Endometrial microvascular endothelial cells (primary cell): ENCODE results near the gene SLC16A11. TPM values are rescaled to one million over a fixed set of nuclear protein-coding genes. Genes with fewer than 3 reads are reported as not detected.
"Not testable (repeated sequence)": the region's sequence is repeated elsewhere in the genome, so short reads cannot be mapped to it uniquely, and the experiment has no call there.

Experiments used
- in situ Hi-C: cut with HindIII; loops from 2 replicates; pipeline ENCODE4 v1.10.0; 2017; ENCODE audit warnings: low sequenced_read_pairs, low pct_unique_long_range_greater_than_20kb; ENCODE audit errors: inconsistent ontology term
- total RNA-seq: library from RNA; depleted of rRNA; stranded (reverse); fragments of >200 nt; gene quantifications from one replicate; pipeline ENCODE4 v1.2.3, GENCODE V29; 2015; ENCODE audit errors: inconsistent ontology term

SLC16A11 gene
- total RNA-seq, 1 donor from 2014 or later: not detected

GRCh38 chr17:6996256-6997011, 47.5 kb downstream of the SLC16A11 start:
- in situ Hi-C loops: no loop called here

DNA sequence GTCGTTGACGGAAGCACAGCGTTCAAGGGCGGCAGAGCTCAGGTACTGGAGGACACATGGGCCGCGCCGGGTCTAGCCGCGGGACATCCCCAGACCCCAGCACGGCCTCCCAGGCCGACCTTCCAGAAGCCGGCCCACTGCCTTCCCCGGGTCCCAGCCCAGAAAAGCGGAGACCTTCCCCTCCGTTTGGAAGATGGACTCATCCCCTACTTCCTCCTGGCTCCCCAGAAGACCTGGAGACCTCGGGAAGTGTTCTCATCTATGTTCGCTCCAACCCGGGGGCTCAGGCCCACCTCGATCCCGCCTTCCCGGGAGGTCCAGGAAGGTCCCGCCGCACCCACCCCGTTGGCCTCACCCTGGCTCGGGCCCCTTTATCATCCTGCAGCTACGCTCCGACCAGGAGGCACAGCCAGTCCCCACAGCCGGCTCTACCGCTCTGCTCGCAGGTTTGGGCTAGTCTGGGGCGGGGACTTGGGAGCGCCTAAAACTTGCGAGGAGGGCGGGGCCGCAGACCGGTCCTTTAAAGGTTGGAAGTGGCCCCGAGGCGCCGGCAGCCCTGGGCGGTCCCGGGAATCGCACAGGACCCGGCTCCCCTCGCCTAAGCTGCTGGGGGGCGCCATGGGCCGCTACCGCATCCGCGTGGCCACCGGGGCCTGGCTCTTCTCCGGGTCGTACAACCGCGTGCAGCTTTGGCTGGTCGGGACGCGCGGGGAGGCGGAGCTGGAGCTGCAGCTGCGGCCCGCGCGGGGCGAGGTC, 48.2 kb downstream of the SLC16A11 start, which contains the start of gene ALOX12:
Gene ALOX12, plus strand, starts transcription at position 550 of the 756 bp plus-strand sequence. Its CDS starts 69 bp downstream, at position 619.
- in situ Hi-C loops: no loop called here

DNA sequence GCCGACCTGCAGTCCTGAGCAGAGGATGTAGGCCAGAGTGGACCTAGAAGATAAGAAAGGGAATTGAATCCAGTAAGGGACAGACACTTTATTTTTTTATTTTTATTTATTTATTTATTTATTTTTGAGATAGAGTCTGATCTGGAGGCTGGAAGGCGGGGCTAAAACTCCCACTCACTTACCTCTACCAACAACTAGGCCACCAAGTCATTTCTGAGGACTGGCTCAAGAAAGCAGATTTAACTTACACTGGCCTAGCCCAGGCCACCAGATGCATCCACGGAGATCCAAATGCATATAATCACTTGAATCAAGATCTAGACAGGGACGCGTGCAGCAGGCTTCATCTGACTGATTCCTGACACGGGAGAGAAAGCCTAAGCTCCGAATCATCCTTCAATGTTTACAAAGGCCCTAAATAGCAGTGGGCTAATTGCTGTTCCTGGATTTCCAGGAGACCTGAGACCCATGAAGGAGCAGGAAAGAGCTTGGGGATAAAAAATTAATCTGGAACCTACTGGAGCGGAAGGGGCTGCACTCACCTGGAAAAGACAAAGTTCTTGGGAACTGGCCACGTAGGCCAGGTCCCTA, 49.1 kb downstream of the SLC16A11 start:
- in situ Hi-C loops: no loop called here

GRCh38 chr17:6994118-6994598, 49.7 kb downstream of the SLC16A11 start:
- in situ Hi-C loops: no loop called here

DNA sequence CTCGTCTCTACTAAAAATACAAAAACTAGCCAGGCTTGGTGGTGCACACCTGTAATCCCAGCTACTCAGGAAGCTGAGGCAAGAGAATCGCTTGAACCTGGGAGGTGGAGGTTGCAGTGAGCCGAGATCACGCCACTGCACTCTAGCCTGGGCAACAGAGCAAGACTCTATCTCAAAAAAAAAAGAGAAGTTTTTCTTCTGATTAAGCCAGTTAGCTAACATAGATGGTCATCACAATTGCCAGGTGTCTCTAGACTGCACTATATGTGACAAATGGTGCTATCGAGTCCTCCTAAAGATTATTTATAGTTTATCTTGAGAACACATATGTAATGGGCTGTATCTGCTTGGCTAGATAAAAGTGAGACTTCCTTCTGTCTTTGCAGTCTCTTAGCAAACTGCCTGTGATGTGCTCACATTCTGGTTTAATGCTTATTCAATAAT, 50.3 kb downstream of the SLC16A11 start:
- in situ Hi-C loops: not testable (repeated sequence)

Other genes starting within 250 kb of the SLC16A11 start
- gene TEKT1, start 212.4 kb downstream of the SLC16A11 start, total RNA-seq: not detected
- gene ALOX12, start 48.0 kb downstream of the SLC16A11 start, total RNA-seq: not detected
- 302 TPM for gene RNASEK, start 31.5 kb downstream of the SLC16A11 start, total RNA-seq
- gene BCL6B, start 21.0 kb downstream of the SLC16A11 start, total RNA-seq: 67.7 TPM
- 2.0 TPM for gene SLC16A13, start 8.1 kb downstream of the SLC16A11 start, total RNA-seq
- gene CLEC10A, start 36.2 kb upstream of the SLC16A11 start, total RNA-seq: not detected
- gene ASGR2, start 70.7 kb upstream of the SLC16A11 start, total RNA-seq: not detected
- not detected for gene ASGR1, start 135.3 kb upstream of the SLC16A11 start, total RNA-seq
- gene DLG4, start 175.7 kb upstream of the SLC16A11 start, total RNA-seq: 5.9 TPM
- gene ACADVL, start 175.8 kb upstream of the SLC16A11 start, total RNA-seq: 357 TPM
- gene DVL2, start 190.4 kb upstream of the SLC16A11 start, total RNA-seq: 31.8 TPM
- 65.3 TPM for gene PHF23, start 195.4 kb upstream of the SLC16A11 start, total RNA-seq
- 154 TPM for gene GABARAP, start 198.4 kb upstream of the SLC16A11 start, total RNA-seq
- 55.9 TPM for gene CTDNEP1, start 207.6 kb upstream of the SLC16A11 start, total RNA-seq
- gene ELP5, start 208.1 kb upstream of the SLC16A11 start, total RNA-seq: 46.6 TPM
- 16.4 TPM for gene CLDN7, start 218.4 kb upstream of the SLC16A11 start, total RNA-seq
- not detected for gene SLC2A4, start 237.6 kb upstream of the SLC16A11 start, total RNA-seq